Vagina (tissue), 2 donors: ENCODE data around the gene PPP1R36.

Source experiments
- CTCF ChIP-seq, 3 experiments: fragments of 450-650 bp in 2 of 3; fragments of 200-600 bp in 1 of 3; sonication (generic) in 1 of 3; IDR thresholded peaks; one replicate each; pipeline ENCODE4 v1.5.1; 2017 to 2019; ENCODE audit warnings: antibody characterized with exemption in 3 of 3, mild to moderate bottlenecking in 2 of 3, moderate library complexity in 2 of 3
- POLR2A ChIP-seq, 2 donors: fragments of 450-650 bp; IDR thresholded peaks; one replicate each; pipeline ENCODE4 v1.6.1; 2017; ENCODE audit warnings: antibody characterized with exemption in 2 of 2, mild to moderate bottlenecking in 2 of 2, moderate library complexity in 2 of 2

- TF ChIP-seq CTCF (IDR thresholded peaks at IDR 0.05) = no peak
- TF ChIP-seq POLR2A (IDR thresholded peaks at IDR 0.05) = no peak
Observed at GRCh38 chr14:64569138-64569631, 19.4 kb downstream of the PPP1R36 start.
